ENCODE data around the gene TSPAN4. TPM values are rescaled to one million over a fixed set of nuclear protein-coding genes. Genes with fewer than 3 reads are reported as not detected.

Gene TSPAN4
- total and polyA plus RNA-seq, 2 of the 13 experiments (the other 11 are each of a cell fraction or from before 2014, with no cell fraction given), result 31.7 to 68.3 TPM

- 0 out of 2 replicates have a peak, but pooled peaks have one; percentile 6 for TF ChIP-seq MTERF4 (CRISPR knock-in tag; IDR thresholded peaks at IDR 0.05)
- 0 out of 2 replicates have a peak, but pooled peaks have one; percentile 39 for TF ChIP-seq ZNF33B (CRISPR knock-in tag; IDR thresholded peaks at IDR 0.05)
- peak; percentile 50; the same call in 1 of the 2 replicates for TF ChIP-seq ZSCAN31 (CRISPR knock-in tag; IDR thresholded peaks at IDR 0.05; ENCODE audit: low read depth)
- no peak for TF ChIP-seq IKZF5 (CRISPR knock-in tag; IDR thresholded peaks at IDR 0.05)
- 0 out of 2 replicates have a peak, but pooled peaks have one; percentile 4 for TF ChIP-seq ZNF264 (CRISPR knock-in tag; IDR thresholded peaks at IDR 0.05)
- peak; percentile 32; the same call in 1 of the 2 replicates for TF ChIP-seq GMEB1 (CRISPR knock-in tag; IDR thresholded peaks at IDR 0.05; ENCODE audit: borderline replicate concordance)
- TF ChIP-seq AGO1 (IDR thresholded peaks at IDR 0.05; ENCODE audit: low read depth, low read length, poor library complexity, severe bottlenecking), result peak; percentile 18
- TF ChIP-seq HOXA9 (CRISPR knock-in tag; IDR thresholded peaks at IDR 0.05; ENCODE audit: borderline replicate concordance), result 0 out of 2 replicates have a peak, but pooled peaks have one; percentile 13
- TF ChIP-seq ZMYM2 (CRISPR knock-in tag; IDR thresholded peaks at IDR 0.05), result no peak
- TF ChIP-seq CSRNP1 (CRISPR knock-in tag; IDR thresholded peaks at IDR 0.05), result no peak
- no peak for TF ChIP-seq NAIF1 (CRISPR knock-in tag; IDR thresholded peaks at IDR 0.05; ENCODE audit: borderline replicate concordance)
- TF ChIP-seq ZNF441 (CRISPR knock-in tag; IDR thresholded peaks at IDR 0.05; ENCODE audit: borderline replicate concordance), result no peak
- 0 out of 2 replicates have a peak, but pooled peaks have one; percentile 6 for TF ChIP-seq HNRNPL (IDR thresholded peaks at IDR 0.05; ENCODE audit: low read depth, low read length)
- TF ChIP-seq GPBP1L1 (CRISPR knock-in tag; IDR thresholded peaks at IDR 0.05), result no peak
- no peak for TF ChIP-seq GATAD2A (CRISPR knock-in tag; IDR thresholded peaks at IDR 0.05)
- 0 out of 2 replicates have a peak, but pooled peaks have one; percentile 13 for TF ChIP-seq ZC3H13 (CRISPR knock-in tag; IDR thresholded peaks at IDR 0.05)
- 0 out of 2 replicates have a peak, but pooled peaks have one; percentile 34 for TF ChIP-seq ELF4 (CRISPR knock-in tag; IDR thresholded peaks at IDR 0.05; ENCODE audit: borderline replicate concordance)
These were observed 558 bp downstream of the TSPAN4 start (continued) for GRCh38 chr11:843086-843734.
